K562 (cell line): ENCODE data around the gene ING2. TPM values are rescaled to one million over a fixed set of nuclear protein-coding genes. Genes with fewer than 3 reads are reported as not detected.

ENCODE experiments used
- ATAC-seq: fragments of 200-7000 bp; cut with Tn5 transposase; 3 replicates; pipeline ENCODE4 v1.9.1; 2020; ENCODE audit warnings: moderate library complexity
- BruUV-seq: library from RNA; stranded (reverse); fragments of 400-500 nt; replicated peaks from 2 replicates; lab custom pipeline; 2021; lab: Mats Ljungman, UMichigan
- CTCF ChIA-PET: fragments of 300-600 bp; formaldehyde crosslinking; extraction: SDS; loops from one replicate; lab custom pipeline; 2021; ENCODE audit warnings: low intra/inter-chr PET ratio; lab: Yijun Ruan, JAX
- POLR2A ChIA-PET: fragments of 300-600, 350-650 bp; sonication (Branson Sonifier 250); formaldehyde crosslinking; extraction: SDS; loops from one replicate; lab custom pipeline; 2021; ENCODE audit warnings: antibody characterized with exemption, inconsistent platforms; lab: Yijun Ruan, JAX
- DNase-seq, 4 experiments: peaks; one replicate each; pipeline versions ENCODE4 v3.0.0 to v3.0.0-alpha.2; 2011 to 2018; ENCODE audit warnings: low spot score in 3 of 4, mixed read lengths in 3 of 4; ENCODE audit errors: extremely low read depth in 1 of 4
- FAIRE-seq: peaks from 2 replicates; lab custom pipeline; 2011; peaks lifted over from hg19 to GRCh38; lab: Jason Lieb, UNC
- H2AFZ ChIP-seq: 2 replicates; pipeline ENCODE4 v1.6.0; 2011; ENCODE audit warnings: low read depth, low read length, control low read depth, inconsistent platforms
- H3K27ac ChIP-seq: fragments of 200-600 bp; 3 replicates; pipeline ENCODE4 v1.8.0; 2011; ENCODE audit warnings: low read depth, mild to moderate bottlenecking, control low read depth, inconsistent platforms, low read length, moderate library complexity, mixed read lengths; ENCODE audit errors: extremely low read depth
- H3K27me3 ChIP-seq, 2 experiments: fragments of 300-600 bp in 1 of 2; 2 replicates in 1 of 2; 3 replicates in 1 of 2; pipeline versions ENCODE4 v1.6.0 to v1.8.0; 2011; ENCODE audit warnings: inconsistent platforms in 2 of 2, low read length in 2 of 2, mild to moderate bottlenecking in 1 of 2, mixed read lengths in 1 of 2, moderate library complexity in 1 of 2; ENCODE audit not compliant: control insufficient read depth in 2 of 2, insufficient read depth in 2 of 2
- H3K36me3 ChIP-seq: fragments of 300-600 bp; 3 replicates; pipeline ENCODE4 v1.8.0; 2011; ENCODE audit warnings: mild to moderate bottlenecking, low read length, inconsistent platforms; ENCODE audit not compliant: control insufficient read depth, insufficient read depth
- H3K4me1 ChIP-seq, 2 experiments: fragments of 200-600 bp in 1 of 2; replicated peaks in 1 of 2; 2 replicates in 1 of 2; 3 replicates in 1 of 2; pipeline versions ENCODE4 v1.5.1 to v1.8.0; 2011; ENCODE audit warnings: inconsistent platforms in 2 of 2, low read length in 2 of 2, mild to moderate bottlenecking in 1 of 2, mixed read lengths in 1 of 2, moderate library complexity in 1 of 2; ENCODE audit not compliant: control insufficient read depth in 2 of 2, insufficient read depth in 2 of 2
- H3K4me2 ChIP-seq: 2 replicates; pipeline ENCODE4 v1.6.1; 2011; ENCODE audit warnings: low read length, control low read depth, inconsistent platforms, mixed read lengths; ENCODE audit not compliant: insufficient read depth
- H3K4me3 ChIP-seq: fragments of 200-600 bp; sonication (generic), shearing (Covaris generic); 2 replicates; pipeline ENCODE4 v1.5.1; 2016; ENCODE audit warnings: control low read depth, inconsistent platforms
- H3K79me2 ChIP-seq: fragments of 200-600 bp; 3 replicates; pipeline ENCODE4 v1.8.0; 2011; ENCODE audit warnings: low read length, inconsistent platforms; ENCODE audit not compliant: control insufficient read depth, insufficient read depth
- H3K9ac ChIP-seq, 2 experiments: 2 replicates each; pipeline versions ENCODE4 v1.6.0 to v1.6.1; 2011; ENCODE audit warnings: low read depth in 2 of 2, low read length in 2 of 2, control low read depth in 1 of 2, inconsistent platforms in 1 of 2, mild to moderate bottlenecking in 1 of 2, mixed read lengths in 1 of 2; ENCODE audit not compliant: insufficient read depth in 1 of 2
- H3K9me1 ChIP-seq: one replicate; pipeline ENCODE4 v1.6.0; 2011; ENCODE audit warnings: inconsistent platforms, mild to moderate bottlenecking, low read length, moderate library complexity; ENCODE audit not compliant: control insufficient read depth, insufficient read depth
- H3K9me3 ChIP-seq: replicated peaks from 2 replicates; pipeline ENCODE4 v1.5.1; 2011; ENCODE audit warnings: low read depth, low read length, inconsistent platforms; ENCODE audit not compliant: control insufficient read depth, insufficient read depth
- H4K20me1 ChIP-seq: replicated peaks from 2 replicates; pipeline ENCODE4 v1.6.1; 2011; ENCODE audit warnings: low read length, inconsistent platforms, mixed read lengths; ENCODE audit not compliant: control insufficient read depth, insufficient read depth
- BCL6 ChIP-seq: fragments of 250-450 bp; sonication (Bioruptor Pico); IDR thresholded peaks from 2 replicates; pipeline ENCODE4 v1.4.0; 2020
- C11orf30 ChIP-seq: fragments of 450-650 bp; IDR thresholded peaks from 2 replicates; pipeline ENCODE4 v1.6.1; 2016; ENCODE audit warnings: low read depth, mild to moderate bottlenecking
- E2F1 ChIP-seq: sonication (generic); formaldehyde crosslinking; IDR thresholded peaks from 2 replicates; pipeline ENCODE4 v1.8.1; 2023; ENCODE audit warnings: mild to moderate bottlenecking, missing genetic modification reagents, moderate library complexity
- ESRRA ChIP-seq: fragments of 450-650 bp; IDR thresholded peaks from 2 replicates; pipeline ENCODE4 v1.6.1; 2014; ENCODE audit warnings: low read depth, mild to moderate bottlenecking, moderate library complexity, borderline replicate concordance
- JUND ChIP-seq, 2 experiments: IDR thresholded peaks; 2 replicates in 1 of 2; 3 replicates in 1 of 2; pipeline ENCODE4 v1.6.1; 2011; ENCODE audit warnings: borderline replicate concordance in 2 of 2, low read depth in 2 of 2, low read length in 2 of 2, improper control_type of control experiment in 1 of 2, missing biosample characterization in 1 of 2, missing genetic modification characterization in 1 of 2, missing genetic modification reagents in 1 of 2
- MAFF ChIP-seq: IDR thresholded peaks from 2 replicates; pipeline ENCODE4 v1.6.1; 2012; ENCODE audit warnings: low read length, improper control_type of control experiment
- MAFG ChIP-seq: fragments of 450-650 bp; conservative IDR thresholded peaks from 2 replicates; pipeline ENCODE4 v1.6.1; 2016; ENCODE audit warnings: missing genetic modification characterization, missing compliant biosample characterization
- MEF2A ChIP-seq: IDR thresholded peaks from 2 replicates; pipeline ENCODE4 v1.6.1; 2011; ENCODE audit warnings: low read depth, mild to moderate bottlenecking, low read length, moderate library complexity; ENCODE audit not compliant: control insufficient read depth
- NFE2 ChIP-seq: IDR thresholded peaks from 2 replicates; pipeline ENCODE4 v1.6.1; 2014; ENCODE audit warnings: antibody characterized with exemption, low read depth
- NFE2L1 ChIP-seq: fragments of 450-650 bp; IDR thresholded peaks from 2 replicates; pipeline ENCODE4 v1.6.1; 2016; ENCODE audit warnings: missing genetic modification characterization, low read depth, mild to moderate bottlenecking, missing compliant biosample characterization, moderate library complexity, borderline replicate concordance
- TCF7L2 ChIP-seq: fragments of 150-350 bp; IDR thresholded peaks from 2 replicates; pipeline ENCODE4 v1.6.1; 2016; ENCODE audit warnings: low read depth, mild to moderate bottlenecking, low read length, moderate library complexity
- YBX1 ChIP-seq: fragments of 450-650 bp; IDR thresholded peaks from 2 replicates; pipeline ENCODE4 v1.7.1; 2016; ENCODE audit warnings: mild to moderate bottlenecking
- ZNF316 ChIP-seq: fragments of 450-650 bp; IDR thresholded peaks from 2 replicates; pipeline ENCODE4 v1.6.1; 2016
- ZNF766 ChIP-seq: fragments of 200-800 bp; sonication (Bioruptor generic); conservative IDR thresholded peaks from 2 replicates; pipeline ENCODE4 v1.6.1; 2016; ENCODE audit warnings: missing genetic modification characterization, missing compliant biosample characterization
- WGBS: fragments of 100-300 bp; shearing (Covaris generic); methylation state at CpG from one replicate; pipeline ENCODE4 v1.1.6; 2016; ENCODE audit warnings: low coverage, mixed read lengths; ENCODE audit not compliant: insufficient coverage; ENCODE audit errors: missing lambda C conversion rate; 5-methylcytosine and 5-hydroxymethylcytosine counted together
- in situ Hi-C: fragments of 300-500 bp; cut with MboI; formaldehyde crosslinking; loops from 4 replicates; pipeline ENCODE4 v1.15.0; 2018; ENCODE audit warnings: inconsistent platforms, mixed read lengths
- intact Hi-C: fragments of 100-400 bp; cut with micrococcal nuclease; formaldehyde crosslinking; loops from 2 replicates; pipeline ENCODE4 v1.14.2; 2022
- polyA plus RNA-seq, 8 experiments: library from polyadenylated mRNA; depleted of rRNA in 4 of 8; stranded (reverse) in 5 of 8; unstranded in 3 of 8; fragments of >200 nt; fragmentation: Nextera tagmentation in 2 of 8; fragmentation: Illumina TruSeq in 1 of 8; extraction: Ambion mirVana in 2 of 8; extraction: Trizol in 1 of 8; gene quantifications; 2 replicates each; pipeline versions ENCODE4 v1.2.1 to v1.2.3, GENCODE V29; 2011 to 2014; ENCODE audit warnings: inconsistent platforms in 1 of 8, missing spikeins in 1 of 8
- total RNA-seq, 7 experiments: library from RNA; depleted of rRNA in 6 of 7; stranded (reverse); fragments of >200 nt in 6 of 7; fragmentation: Illumina TruSeq in 2 of 7; extraction: Trizol in 2 of 7; gene quantifications; 2 replicates each; pipeline versions ENCODE4 v1.2.1 to v1.2.3, GENCODE V29; 2011 to 2021; ENCODE audit warnings: low replicate concordance in 1 of 7

Gene ING2
- total and polyA plus RNA-seq, 9 of the 15 experiments (the other 6 are each of a cell fraction or from before 2014, with no cell fraction given): 2.9 to 21.4 (median 12.4) TPM

- no peak for TF ChIP-seq E2F1 (CRISPR knock-in tag)
- TF ChIP-seq YBX1: no peak
- no peak for TF ChIP-seq BCL6 (CRISPR knock-in tag)
- no peak for TF ChIP-seq TCF7L2
- no peak for TF ChIP-seq ESRRA
- TF ChIP-seq ZNF766 (CRISPR knock-in tag): no peak
- TF ChIP-seq, all 486 proteins: peak for 15
These were observed 3.3 kb downstream of the ING2 start (continued) for GRCh38 chr4:183507925-183508696.

DNA sequence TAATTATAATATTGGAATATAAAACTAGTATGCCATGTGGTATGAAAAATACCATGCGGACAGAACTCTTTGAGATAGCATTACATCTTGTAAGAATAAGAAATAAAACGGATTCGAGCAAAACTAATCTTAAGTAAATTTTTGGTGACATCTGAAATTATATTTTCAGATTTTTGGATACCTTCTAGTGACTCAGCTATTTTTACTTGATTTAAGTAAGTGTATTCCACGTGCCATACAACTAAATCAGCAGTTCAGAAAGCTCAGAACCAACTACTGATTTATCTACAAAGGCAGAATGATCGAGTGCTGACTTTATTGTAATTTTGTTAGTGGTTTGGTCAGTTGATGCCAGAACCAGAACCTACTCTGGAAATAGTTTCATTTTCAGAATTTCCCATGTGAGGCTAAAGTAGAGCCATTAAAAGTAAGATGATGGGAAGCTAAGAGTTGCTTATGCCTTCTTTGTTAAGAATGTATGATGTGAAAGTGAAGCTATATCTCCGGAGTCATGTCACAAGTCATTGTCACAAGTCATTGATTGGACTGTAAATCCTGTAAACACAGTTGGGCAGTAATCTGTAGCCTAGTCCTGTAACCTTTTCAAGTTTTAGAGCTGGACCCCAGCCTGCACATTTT is 4.0 kb downstream of the ING2 start:
- Histone ChIP-seq H3K27ac (peak overlapping the region; percentile 31; the same call in 1 of the 3 replicates), H3K9ac (peak overlapping the region in 1 of 2 experiments; percentile 8; a peak in 1 of 4 replicates), H2AFZ (peak overlapping the region; percentile 35; the same call in 1 of the 2 replicates), H3K9me1 (no peaks in the 10 kb centered on the region), H3K4me2 (peak overlapping the region; percentile 16), H3K9me3 (no peaks in the 10 kb centered on the region), H4K20me1 (no peaks in the 10 kb centered on the region; the same call in 1 of the 2 replicates), H3K4me3 (no peak overlapping the region), H3K4me1 (peaks cover 10 to 20% of the 10 kb centered on the region in 2 experiments), H3K36me3 (peaks cover 27% of the 10 kb centered on the region; the same call in 2 of the 3 replicates), H3K27me3 (no peaks in the 10 kb centered on the region), H3K79me2 (peaks cover 43% of the 10 kb centered on the region)
- intact Hi-C loops: no loop called here
- in situ Hi-C loops: no loop called here
- no peak for FAIRE-seq
- TF ChIP-seq ZNF316: peak; percentile 89
- peak; percentile 64 for TF ChIP-seq C11orf30
- no peak for TF ChIP-seq MEF2A
- peak; percentile 64 for TF ChIP-seq MAFF
- peak; percentile 72 for TF ChIP-seq NFE2
- peak; percentile 75 for TF ChIP-seq MAFG (tag)
- TF ChIP-seq NFE2L1 (tag): peak; percentile 63; the same call in 1 of the 2 replicates
- TF ChIP-seq JUND (IDR thresholded peaks at IDR 0.05; ENCODE audit: borderline replicate concordance, low read depth, low read length): no peak
- TF ChIP-seq JUND (tag; IDR thresholded peaks at IDR 0.05; ENCODE audit: borderline replicate concordance, low read depth, low read length): no peak
- 29% methylated on average over 6 of the region's 6 CpGs for WGBS
- no peak for ATAC-seq
- POLR2A ChIA-PET: interaction anchor here (0.6 to 1.0 kb wide), 2 partner anchors 10 to 17 kb away, joined by 3 to 4 read pairs; no protein-coding TSS in a partner anchor
- BruUV-seq: no TSS peak
- CTCF ChIA-PET: no interaction called here
- no peak for DNase-seq
